Renal cortical epithelial cell (primary cell): Measurements from ENCODE around the gene TES. TPM values are rescaled to one million over a fixed set of nuclear protein-coding genes. Genes with fewer than 3 reads are reported as not detected.
A peak's percentile ranks its signal among the peaks of the same experiment; 100 is the strongest.
"Not testable (repeated sequence)": the region's sequence is repeated elsewhere in the genome, so short reads cannot be mapped to it uniquely, and the experiment has no call there.

Experiments
- DNase-seq: peaks from one replicate; pipeline ENCODE4 v3.0.0-alpha.2; 2011; ENCODE audit warnings: low read depth
- total RNA-seq: library from RNA; depleted of rRNA; stranded (reverse); fragments of >200 nt; gene quantifications from 2 replicates; pipeline ENCODE4 v1.2.3, GENCODE V29; 2014

TES gene
- total RNA-seq, 1 donor from 2014 or later = 198 TPM

DNA sequence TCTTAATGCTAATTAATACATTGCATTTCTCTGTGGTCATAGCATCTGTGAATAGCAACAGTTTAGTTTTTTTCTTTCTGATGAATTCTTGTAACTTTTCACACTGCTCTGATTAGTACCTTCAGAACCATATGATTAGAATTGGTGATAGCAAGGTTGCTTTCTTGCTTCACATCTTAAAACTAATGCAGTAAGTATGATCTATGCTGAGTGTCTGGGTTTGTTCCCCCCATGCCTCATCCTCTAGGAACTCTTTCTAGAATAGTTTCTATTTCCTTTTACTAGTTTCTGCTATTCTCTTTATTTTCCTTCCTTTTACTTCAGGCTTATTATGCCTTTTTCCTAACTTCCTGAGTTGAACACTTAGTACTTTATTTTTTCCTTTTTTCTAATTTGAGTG lies 32.4 kb downstream of the TES start:
- no peak for DNase-seq

DNA sequence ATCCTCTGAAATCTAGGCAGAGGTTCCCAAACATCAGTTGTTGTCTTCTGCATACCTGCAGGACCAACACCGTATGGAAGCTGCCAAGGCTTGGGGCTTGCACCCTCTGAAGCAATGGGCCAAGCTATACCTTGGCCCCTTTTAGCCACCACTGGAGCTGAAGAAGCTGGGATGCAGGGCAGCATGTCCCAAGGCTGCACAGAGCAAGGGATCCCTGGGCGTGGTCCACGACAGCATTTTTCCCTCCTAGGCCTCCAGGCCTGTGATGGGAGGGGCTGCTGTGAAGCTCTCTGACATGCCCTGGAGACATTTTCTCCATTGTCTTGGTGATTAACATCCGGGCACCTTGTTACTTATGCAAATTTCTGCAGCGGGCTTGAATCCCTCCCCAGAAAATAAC lies 34.5 kb downstream of the TES start:
- not testable (repeated sequence) for DNase-seq

DNA sequence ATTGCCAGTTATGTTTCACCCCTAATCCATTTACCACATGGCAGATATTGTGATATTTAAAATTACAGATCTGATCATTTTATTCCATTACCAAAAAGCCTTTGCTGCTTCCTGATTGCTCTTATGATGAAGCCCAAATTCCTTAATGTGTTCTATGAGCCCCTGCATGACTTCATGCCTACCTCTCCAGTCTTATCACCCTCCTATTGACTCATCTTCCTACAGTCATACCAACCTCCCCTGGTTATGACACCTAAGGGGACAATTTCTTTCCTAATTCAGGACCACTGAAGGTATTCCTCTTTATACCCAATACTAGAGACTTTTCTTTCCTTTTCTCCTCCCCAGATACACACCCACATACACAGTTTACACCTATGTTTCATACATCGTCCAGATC lies 36.0 kb downstream of the TES start:
- DNase-seq = no peak

DNA sequence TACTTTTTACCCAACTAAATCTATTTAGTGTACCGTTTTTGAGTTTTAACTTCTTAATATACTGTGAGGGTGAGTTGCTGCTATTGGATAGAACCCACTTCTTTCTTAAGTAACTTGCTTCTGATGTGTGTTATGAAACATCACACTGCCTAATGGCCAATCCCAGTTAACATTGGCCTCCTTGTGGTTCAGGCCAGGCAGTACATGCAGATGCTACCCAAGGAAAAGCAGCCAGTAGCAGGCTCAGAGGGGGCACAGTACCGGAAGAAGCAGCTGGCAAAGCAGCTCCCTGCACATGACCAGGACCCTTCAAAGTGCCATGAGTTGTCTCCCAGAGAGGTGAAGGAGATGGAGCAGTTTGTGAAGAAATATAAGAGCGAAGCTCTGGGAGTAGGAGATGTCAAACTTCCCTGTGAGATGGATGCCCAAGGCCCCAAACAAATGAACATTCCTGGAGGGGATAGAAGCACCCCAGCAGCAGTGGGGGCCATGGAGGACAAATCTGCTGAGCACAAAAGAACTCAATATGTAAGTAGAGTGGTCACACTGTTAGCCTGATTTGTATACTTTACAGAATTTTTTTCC lies 39.7 kb downstream of the TES start:
- peak; percentile 60 for DNase-seq

DNA sequence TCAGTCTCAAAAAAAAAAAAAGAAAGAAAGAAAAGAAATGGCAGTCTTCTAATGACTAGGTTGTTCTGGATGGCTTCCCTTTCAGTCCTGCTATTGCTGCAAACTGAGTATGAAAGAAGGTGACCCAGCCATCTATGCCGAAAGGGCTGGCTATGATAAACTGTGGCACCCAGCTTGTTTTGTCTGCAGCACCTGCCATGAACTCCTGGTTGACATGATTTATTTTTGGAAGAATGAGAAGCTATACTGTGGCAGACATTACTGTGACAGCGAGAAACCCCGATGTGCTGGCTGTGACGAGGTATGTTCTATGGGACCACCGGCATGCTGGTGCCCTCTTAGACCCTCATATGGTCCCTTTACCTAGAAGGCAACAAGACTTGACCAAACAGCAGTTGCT lies 41.3 kb downstream of the TES start:
- DNase-seq = no peak

DNA sequence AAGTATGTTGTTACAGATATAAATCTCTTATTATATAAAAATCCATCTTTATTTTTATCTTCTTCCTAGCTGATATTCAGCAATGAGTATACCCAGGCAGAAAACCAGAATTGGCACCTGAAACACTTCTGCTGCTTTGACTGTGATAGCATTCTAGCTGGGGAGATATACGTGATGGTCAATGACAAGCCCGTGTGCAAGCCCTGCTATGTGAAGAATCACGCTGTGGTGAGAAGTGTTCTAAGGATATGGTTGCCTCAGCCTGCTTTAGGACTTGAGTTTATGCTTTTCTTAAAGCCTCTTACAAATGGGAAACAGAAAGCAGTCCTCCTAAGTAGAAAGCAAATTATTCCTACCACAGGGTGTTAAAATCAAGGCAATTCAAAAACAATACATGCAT lies 41.9 kb downstream of the TES start:
- no peak for DNase-seq

DNA sequence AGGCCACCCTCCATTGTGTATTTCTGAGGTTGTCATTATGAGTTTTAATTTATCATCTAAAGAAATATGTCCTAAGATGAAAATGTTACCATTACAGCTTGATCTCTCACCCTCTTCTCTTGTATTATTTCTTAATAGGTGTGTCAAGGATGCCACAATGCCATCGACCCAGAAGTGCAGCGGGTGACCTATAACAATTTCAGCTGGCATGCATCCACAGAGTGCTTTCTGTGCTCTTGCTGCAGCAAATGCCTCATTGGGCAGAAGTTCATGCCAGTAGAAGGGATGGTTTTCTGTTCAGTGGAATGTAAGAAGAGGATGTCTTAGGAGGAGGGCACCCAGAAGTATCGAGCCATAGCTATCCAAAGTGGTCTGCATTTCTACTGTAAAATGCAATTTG lies 46.8 kb downstream of the TES start:
- DNase-seq = no peak

DNA sequence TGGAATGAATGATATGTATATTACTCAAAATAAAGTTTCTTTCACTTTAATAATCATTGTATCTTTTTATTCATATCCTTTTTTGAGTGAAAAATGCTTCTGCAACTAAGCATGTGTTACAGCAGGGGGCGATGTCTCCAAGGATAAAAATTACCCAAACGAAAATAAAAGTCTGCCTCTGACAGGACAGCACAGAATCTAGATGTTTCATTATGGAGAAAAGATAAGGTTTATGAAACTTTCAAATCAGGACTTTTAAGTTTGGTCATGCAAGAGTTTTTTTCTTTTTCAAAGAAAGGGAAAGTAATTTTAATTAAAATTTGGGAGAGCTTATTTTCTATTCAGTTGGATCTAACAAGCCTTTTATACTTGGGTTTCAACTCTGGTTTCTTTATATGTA lies 48.4 kb downstream of the TES start:
- peak; percentile 54 for DNase-seq

DNA sequence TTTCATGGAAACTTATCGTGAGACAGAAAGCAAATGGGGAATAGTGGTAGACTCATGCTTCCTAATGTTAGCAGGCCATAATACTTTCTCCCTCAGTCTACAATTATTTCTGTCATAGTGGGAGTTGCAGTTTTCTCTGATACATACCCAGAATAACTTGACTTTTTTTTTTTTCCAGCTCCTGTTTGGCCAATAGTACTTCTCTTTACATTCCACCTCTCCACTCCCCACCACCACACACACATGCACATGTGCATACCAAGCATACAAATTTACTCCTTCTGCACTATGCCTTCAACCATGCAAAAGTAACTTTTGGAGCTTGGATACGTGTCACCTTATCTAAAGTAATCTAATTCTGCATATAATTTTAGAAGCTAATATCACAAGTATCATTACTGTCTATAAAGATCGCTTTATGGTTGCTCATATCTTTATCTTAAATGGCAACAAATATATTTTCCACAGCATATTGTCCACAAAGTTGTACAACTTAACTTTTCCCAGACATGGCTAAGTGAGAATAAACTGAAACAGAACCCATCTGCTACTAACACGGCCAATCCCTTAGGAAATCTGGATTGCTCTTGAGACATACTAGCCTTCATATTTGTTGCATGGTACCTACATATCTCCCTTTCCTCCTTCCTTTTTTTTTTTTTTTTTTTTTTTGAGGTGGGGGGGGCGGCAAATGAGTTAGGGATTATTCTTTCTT lies 49.0 kb downstream of the TES start:
- DNase-seq = no peak

DNA sequence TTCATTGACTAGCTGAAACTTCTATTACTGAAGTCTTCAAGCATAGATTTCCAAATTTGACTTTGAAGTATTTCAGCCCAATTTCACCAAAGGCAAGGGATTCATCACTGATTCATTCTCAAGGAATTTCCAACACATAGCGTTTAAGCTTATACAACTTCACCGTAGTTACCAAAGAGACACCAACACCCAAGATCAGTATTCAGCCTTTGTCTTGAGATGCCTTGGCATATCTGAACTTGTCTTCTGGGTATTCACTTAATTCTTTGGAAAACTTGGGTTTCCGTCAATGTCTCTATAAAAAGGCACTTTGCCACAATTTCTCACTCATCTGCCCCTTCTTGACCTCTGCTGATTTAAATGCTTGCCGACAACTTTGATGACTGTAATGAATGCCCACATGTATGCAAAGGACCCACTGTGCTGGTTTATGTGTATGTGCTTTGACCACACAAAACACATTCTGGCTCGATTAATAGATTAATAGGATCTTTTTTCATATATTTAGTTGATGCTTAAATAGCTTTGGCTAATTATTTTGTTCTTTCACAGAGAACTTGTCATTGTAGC lies 49.6 kb downstream of the TES start:
- peak; percentile 47 for DNase-seq

DNA sequence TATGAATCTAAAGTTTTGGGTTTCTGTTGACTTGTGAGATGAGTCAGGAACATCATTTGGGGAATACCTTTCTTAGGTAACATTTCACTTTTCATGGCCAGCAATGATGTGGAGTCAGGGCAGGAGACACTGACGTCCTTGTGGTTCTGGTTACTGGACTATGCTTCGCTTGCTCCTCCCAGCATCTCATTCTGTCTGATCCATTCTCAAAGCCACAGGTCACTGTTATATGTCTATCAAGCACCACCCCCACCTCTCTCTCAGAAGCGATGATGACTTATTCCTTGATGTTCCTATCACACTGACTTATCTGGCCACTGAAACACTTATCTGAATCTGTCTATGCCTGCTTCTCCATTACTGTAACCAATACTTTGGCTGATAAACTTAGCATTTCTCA lies 51.6 kb downstream of the TES start:
- DNase-seq = no peak

DNA sequence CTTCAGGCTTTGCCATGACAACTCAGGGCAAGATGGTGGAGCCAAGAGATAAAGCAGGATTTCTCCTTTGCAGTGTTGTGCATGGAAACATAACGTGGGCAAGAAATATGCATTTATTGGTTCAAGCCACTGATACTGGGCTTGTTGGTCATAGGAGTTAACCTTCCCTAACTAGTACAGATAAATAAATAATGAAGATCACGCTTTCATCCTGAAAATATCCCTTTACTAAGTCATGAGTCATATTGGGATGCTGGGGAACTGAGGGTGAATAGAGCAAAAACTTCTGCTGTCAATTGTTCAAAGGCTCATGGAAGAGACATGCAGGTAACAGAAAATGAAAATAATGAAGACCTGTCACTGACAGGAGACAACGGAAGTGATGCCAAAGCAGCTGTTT lies 55.5 kb downstream of the TES start:
- no peak for DNase-seq

DNA sequence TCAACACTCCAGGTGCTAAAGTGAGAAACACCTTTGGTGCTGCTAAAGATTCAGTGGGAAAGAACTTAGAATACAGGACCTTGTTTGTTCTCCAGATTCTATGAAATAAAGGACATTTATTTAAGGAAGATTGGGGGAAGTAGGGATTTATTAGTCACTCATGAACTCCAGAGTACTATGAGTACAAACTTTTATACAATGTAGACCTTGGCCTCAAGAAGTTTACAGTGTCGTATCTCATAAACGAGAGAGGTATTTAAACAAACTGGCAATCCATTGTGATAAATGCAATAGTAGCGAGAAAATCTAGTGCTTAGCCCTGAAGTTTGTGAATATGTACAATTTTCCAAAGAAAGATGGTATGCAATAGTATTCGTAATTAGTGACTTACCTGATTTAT lies 59.1 kb downstream of the TES start:
- no peak for DNase-seq

DNA sequence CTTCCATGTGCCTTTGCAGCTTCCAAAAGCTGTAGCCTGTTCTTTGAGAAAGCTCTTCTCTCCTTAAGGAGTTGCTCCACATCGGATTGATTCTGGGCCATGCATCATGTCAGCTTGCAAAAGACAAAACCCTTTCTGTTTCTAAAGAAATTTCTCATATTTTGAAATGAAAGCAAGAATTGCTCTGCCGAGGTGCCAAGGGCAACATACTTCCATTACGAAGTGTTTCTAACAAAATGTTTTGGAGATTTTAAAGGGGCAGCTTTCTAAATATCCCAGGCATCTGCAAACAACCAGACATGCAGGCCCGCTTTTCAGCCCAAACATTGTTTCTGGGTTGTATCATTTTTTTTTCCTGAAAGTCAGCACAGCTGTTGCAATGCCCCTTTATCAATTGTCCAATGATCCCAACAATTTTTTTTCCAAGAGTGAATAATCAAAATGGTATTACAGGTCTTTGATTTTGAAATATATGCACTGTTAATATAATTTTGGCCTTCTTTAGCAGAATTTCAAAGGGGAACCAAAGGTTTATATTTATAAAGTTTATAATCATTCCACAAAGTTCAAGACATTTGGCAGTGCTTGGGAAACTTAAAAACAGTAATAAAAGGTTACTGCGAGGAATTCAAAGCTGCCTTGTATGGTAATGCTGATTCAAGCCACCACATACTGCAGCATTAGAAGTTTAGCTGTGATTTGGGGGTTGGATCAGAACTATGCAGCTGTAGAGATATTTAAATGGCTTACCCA lies 61.0 kb downstream of the TES start:
- DNase-seq = no peak

DNA sequence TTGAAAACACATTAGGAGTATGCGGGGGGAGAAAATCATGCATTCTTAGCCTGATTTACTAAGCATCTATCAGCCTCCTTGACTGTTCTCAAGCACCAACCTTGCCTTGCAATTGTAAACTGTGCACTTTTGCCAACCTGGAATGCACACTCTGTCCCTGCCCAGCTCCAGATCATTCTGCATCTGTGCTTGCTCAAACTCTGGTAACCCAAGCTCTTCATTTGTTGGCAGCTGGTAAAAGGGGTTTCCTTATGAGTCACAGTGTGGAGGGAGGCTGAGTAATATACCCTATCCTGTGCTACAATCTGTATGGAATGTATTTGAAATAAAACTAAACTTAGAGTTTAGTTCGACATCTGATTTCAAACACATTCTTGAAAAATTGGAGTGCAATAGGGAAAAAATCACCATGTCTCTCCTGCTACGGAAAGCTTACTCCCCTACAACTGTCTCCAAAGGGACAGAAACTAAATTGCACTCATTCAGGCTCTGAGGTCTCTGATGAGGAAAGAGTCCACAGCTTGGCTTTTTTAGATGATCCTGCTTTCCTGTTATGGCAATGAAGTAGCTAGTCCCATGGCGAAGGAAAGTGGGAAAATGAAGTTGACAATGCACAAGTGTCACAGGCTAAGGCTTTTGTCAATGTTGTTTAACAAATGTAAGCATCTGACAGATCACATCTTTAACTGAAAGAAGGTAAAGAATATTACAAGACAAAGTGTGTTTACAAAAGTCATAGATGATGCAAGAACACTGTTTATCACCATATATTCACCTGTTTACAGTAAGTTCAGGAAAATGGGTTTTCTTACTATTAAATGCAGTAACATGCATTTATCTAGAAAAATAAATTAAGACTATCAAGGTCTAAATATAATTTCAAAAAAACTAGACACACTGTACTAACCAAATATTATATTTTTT lies 61.9 kb downstream of the TES start:
- peak; percentile 98 for DNase-seq

DNA sequence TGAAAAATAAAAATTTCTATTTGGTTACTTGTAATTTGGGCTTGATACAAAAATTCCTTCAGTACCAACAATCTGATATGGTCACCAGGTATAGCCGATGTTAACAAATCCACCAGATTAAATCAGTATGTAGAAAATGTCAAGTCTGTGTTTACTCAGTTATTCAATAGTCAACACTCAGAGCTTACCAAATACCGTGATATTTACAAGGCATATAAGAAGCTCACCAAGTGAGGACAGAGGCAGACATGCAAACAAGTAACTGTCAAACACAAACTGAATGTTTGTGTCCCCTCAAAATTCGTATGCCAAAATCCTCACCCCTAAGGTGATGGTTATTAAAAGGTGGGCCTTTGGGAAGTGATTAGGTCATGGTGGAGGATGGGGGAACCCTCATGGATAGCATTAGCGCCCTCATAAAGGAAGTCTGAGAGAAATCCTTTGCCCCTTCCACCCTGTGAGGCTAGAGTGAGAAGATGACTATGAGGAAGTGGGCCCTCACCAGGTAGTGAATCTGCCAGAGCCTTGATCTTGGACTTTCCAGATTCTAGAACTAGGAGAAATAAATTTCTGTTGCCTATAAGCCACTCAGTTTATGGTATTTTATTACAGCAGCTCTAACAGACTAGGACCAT lies 63.1 kb downstream of the TES start:
- DNase-seq = no peak

DNA sequence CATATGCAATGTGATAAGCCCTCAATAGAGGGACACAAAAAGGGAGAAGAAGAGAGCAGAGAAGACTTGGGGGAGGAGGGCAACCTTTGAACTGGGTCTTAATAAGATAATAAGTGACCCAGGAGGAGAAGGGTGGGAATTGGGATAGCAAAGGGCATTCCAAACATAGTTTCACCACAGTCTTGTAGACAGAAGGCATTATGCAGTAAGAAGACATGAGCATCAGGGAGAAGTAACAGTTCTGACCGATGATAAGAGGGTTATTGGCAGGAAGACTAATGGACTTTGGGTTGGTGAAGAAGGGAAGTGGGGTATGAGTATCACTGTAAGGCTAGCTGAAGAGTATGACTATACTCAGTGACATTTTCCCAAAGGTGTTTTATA lies 63.6 kb downstream of the TES start:
- DNase-seq = no peak

DNA sequence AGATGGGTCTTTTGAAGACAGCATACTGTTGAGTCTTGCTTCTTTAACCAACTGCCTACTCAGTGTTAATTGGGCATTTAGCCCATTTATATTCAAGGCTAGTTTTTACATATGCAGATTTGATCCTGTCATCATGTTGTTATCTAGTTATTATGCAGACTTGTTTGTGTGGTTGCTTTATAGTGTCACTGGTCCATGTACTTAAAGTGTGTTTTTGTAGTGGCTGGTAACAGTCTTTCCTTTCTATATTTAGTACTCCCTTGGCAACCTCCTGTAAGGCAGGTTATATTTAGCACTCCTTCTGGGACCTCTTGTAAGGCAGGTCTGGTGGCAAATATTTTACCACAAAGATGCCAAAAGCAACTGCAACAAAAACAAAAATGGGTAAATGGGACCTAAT lies 66.7 kb downstream of the TES start:
- DNase-seq = no peak

DNA sequence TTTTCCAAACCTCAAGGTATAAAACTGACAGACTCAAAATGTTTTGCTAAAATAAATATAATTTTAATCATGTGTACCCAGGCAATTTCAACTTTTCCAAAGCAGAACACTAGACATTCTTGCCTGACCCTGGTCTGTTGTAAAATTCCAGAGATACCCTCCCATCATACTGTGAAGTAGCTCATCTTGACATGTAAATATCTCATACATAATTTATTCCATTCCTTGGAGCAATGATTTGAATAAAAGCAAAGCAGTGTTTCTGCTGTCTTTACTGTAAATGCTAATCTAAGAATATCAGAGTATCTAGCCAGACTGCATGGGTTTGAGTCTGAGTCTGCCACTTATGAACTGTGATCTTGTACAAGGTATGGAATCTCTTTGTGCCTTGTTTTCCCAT lies 68.9 kb downstream of the TES start:
- no peak for DNase-seq

DNA sequence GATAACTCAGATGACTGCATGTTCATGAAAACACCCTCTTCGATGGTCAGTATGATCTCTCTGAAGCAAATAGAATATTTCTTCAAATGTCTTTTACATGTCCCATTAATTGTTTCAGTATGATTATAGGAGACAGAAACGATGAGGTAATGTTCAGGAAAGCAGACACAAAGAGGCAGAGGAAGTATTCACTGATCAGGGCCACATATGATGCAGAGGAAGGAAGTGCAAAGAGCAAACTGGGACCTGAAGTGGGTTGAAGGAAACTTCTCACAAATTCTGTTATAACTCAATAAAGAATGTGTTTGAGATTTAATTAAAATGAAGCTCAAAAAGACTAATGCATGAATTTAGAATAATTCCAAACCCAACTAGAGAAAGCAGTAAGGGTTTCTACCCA lies 70.5 kb downstream of the TES start:
- DNase-seq = no peak

DNA sequence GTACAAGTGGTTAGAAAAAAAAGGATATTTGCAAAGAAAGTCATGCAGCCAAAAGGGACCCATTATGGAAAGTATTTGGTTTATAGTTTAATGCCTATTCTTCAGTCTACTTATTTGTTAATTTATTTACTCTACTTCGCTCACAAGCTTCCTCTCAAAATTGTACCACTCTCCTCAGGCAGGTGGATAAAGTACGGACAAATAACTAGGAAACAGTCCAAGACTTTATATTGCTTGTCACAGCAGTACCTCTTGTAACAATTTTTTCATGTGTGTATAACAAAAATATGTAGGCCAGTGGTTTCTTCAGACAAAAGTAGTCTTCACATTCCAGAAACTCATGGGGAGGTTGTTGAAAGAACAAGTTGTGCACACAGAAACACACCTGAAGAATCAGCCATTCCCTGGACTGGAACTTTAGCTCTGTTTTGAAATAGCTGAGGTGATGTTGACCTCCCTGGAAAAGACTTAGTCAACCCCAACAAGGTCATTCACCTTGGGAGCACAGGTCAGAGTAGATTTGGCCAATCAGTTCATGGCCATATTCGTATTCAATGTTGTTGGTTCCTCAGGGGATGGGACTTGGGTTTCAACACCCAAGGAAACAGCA lies 73.4 kb downstream of the TES start:
- DNase-seq = no peak
